Trophoblast cell (in vitro differentiated cells and primary cell): ENCODE measurements around the gene FRMD5.
"Not testable (repeated sequence)": the region's sequence is repeated elsewhere in the genome, so short reads cannot be mapped to it uniquely, and the experiment has no call there.

Experiments used
- DNase-seq, 2 donors: peaks; one replicate each; pipeline ENCODE4 v3.0.0-alpha.2; 2016
- H2AFZ ChIP-seq: 2 replicates; pipeline ENCODE4 v1.6.1; 2013; ENCODE audit warnings: low read length, moderate library complexity, mild to moderate bottlenecking; ENCODE audit not compliant: insufficient read depth, poor library complexity
- H2AK5ac ChIP-seq: 2 replicates; pipeline ENCODE4 v1.6.1; 2013; ENCODE audit warnings: mild to moderate bottlenecking, low read length
- H2BK120ac ChIP-seq: 2 replicates; pipeline ENCODE4 v1.6.1; 2013; ENCODE audit warnings: low read length, mild to moderate bottlenecking, moderate library complexity; ENCODE audit not compliant: insufficient read depth, poor library complexity
- H2BK12ac ChIP-seq: 2 replicates; pipeline ENCODE4 v1.6.1; 2013; ENCODE audit warnings: mild to moderate bottlenecking, low read length, moderate library complexity
- H2BK5ac ChIP-seq: 2 replicates; pipeline ENCODE4 v1.6.1; 2013; ENCODE audit warnings: low read length, low read depth, moderate library complexity, mild to moderate bottlenecking; ENCODE audit not compliant: poor library complexity
- H3K14ac ChIP-seq: 2 replicates; pipeline ENCODE4 v1.6.1; 2013; ENCODE audit warnings: mild to moderate bottlenecking, low read length
- H3K18ac ChIP-seq: 2 replicates; pipeline ENCODE4 v1.6.1; 2013; ENCODE audit warnings: mild to moderate bottlenecking, low read length
- H3K23ac ChIP-seq: 2 replicates; pipeline ENCODE4 v1.6.1; 2013; ENCODE audit warnings: low read length
- H3K27ac ChIP-seq: 2 replicates; pipeline ENCODE4 v1.5.1; 2013; ENCODE audit warnings: low read depth, mild to moderate bottlenecking, inconsistent platforms, low read length, moderate library complexity
- H3K27me3 ChIP-seq: 2 replicates; pipeline ENCODE4 v1.6.1; 2013; ENCODE audit warnings: inconsistent platforms, mild to moderate bottlenecking, low read length, moderate library complexity; ENCODE audit not compliant: insufficient read depth
- H3K36me3 ChIP-seq, 2 experiments: 1 replicate in 1 of 2; 2 replicates in 1 of 2; pipeline ENCODE4 v1.6.1; 2013; ENCODE audit warnings: low read length in 2 of 2, mild to moderate bottlenecking in 2 of 2, moderate library complexity in 1 of 2; ENCODE audit not compliant: insufficient read depth in 2 of 2, control insufficient read depth in 1 of 2
- H3K4ac ChIP-seq: 2 replicates; pipeline ENCODE4 v1.6.1; 2013; ENCODE audit warnings: low read depth, mild to moderate bottlenecking, low read length, moderate library complexity
- H3K4me1 ChIP-seq, 2 experiments: 1 replicate in 1 of 2; 2 replicates in 1 of 2; pipeline ENCODE4 v1.6.1; 2013; ENCODE audit warnings: low read length in 2 of 2, mild to moderate bottlenecking in 2 of 2, moderate library complexity in 1 of 2; ENCODE audit not compliant: insufficient read depth in 2 of 2, control insufficient read depth in 1 of 2
- H3K4me2 ChIP-seq: 2 replicates; pipeline ENCODE4 v1.6.1; 2013; ENCODE audit warnings: inconsistent platforms, mild to moderate bottlenecking, low read length, moderate library complexity
- H3K4me3 ChIP-seq: 2 replicates; pipeline ENCODE4 v1.5.1; 2013; ENCODE audit warnings: mild to moderate bottlenecking, low read depth, low read length, inconsistent platforms
- H3K79me1 ChIP-seq: one replicate; pipeline ENCODE4 v1.6.1; 2013; ENCODE audit warnings: low read length
- H3K79me2 ChIP-seq: 2 replicates; pipeline ENCODE4 v1.6.1; 2013; ENCODE audit warnings: low read length, mild to moderate bottlenecking; ENCODE audit not compliant: control insufficient read depth, insufficient read depth, poor library complexity
- H3K9ac ChIP-seq: 2 replicates; pipeline ENCODE4 v1.6.1; 2013; ENCODE audit warnings: mild to moderate bottlenecking, low read length
- H3K9me3 ChIP-seq: 2 replicates; pipeline ENCODE4 v1.6.1; 2013; ENCODE audit warnings: low read depth, mild to moderate bottlenecking, control low read depth, inconsistent platforms, low read length; ENCODE audit not compliant: insufficient read depth
- H4K12ac ChIP-seq: 2 replicates; pipeline ENCODE4 v1.6.1; 2013; ENCODE audit warnings: low read depth, mild to moderate bottlenecking, low read length, moderate library complexity
- H4K8ac ChIP-seq: 2 replicates; pipeline ENCODE4 v1.6.1; 2013; ENCODE audit warnings: low read depth, mild to moderate bottlenecking, low read length, moderate library complexity
- H4K91ac ChIP-seq: one replicate; pipeline ENCODE4 v1.6.1; 2013; ENCODE audit warnings: low read depth, mild to moderate bottlenecking, low read length, moderate library complexity
- whole genome bisulfite sequencing: extraction: QIAGEN DNeasy Blood & Tissue Kit; methylation state at CpG from one replicate; pipeline ENCODE4 v1.1.7; 2013; ENCODE audit warnings: missing lambda C conversion rate; ENCODE audit not compliant: insufficient read length, insufficient coverage; ENCODE audit errors: extremely low coverage; 5-methylcytosine and 5-hydroxymethylcytosine counted together

The FRMD5 gene

DNA sequence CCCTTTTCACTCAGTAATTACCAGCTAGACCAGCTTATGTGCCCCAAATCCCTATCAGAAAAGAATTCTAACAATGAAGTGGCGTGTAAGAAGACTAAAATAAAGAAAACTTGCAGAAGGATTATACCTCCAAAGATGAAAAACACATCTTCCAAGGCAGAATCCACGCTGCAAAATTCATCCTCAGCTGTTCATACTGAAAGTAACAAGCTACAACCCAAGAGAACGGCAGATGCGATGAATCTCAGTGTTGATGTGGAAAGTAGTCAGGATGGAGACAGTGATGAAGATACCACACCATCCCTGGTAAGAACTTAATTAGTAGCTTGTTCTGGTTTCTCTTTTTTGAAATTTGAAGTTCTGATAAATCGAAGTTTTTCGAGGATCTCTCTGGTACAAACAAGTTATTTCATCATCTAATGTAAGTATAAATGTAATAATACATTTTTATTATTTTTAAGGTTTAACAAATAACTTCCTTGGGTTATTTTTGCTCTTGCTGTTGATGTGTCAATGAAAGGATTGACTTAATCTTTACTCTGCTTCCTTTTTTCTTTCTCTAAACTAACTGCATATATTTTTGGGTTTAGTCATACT, 366.9 kb downstream of the FRMD5 start:
- Histone ChIP-seq H3K36me3 (peaks cover 3 to 4% of the 10 kb centered on the region in 2 experiments), H3K9ac (no peak overlapping the region), H3K79me1 (peaks cover 9% of the 10 kb centered on the region), H3K18ac (no peak overlapping the region), H3K23ac (no peak overlapping the region), H3K79me2 (peaks cover 5% of the 10 kb centered on the region), H3K14ac (no peak overlapping the region), H3K27me3 (no peaks in the 10 kb centered on the region), H2AFZ (no peak overlapping the region), H3K27ac (no peak overlapping the region), H3K4me2 (no peak overlapping the region), H3K4ac (no peak overlapping the region), H4K8ac (no peak overlapping the region), H4K91ac (no peak overlapping the region), H3K4me1 (peaks cover 5 to 9% of the 10 kb centered on the region in 2 experiments), H2BK120ac (no peak overlapping the region), H2BK5ac (no peak overlapping the region), H3K4me3 (no peak overlapping the region), H2AK5ac (no peak overlapping the region), H2BK12ac (no peak overlapping the region), H4K12ac (no peak overlapping the region), H3K9me3 (no peaks in the 10 kb centered on the region)
- no CpG with 5 or more reads among the region's 6 CpGs for WGBS
- DNase-seq, result no peak

DNA sequence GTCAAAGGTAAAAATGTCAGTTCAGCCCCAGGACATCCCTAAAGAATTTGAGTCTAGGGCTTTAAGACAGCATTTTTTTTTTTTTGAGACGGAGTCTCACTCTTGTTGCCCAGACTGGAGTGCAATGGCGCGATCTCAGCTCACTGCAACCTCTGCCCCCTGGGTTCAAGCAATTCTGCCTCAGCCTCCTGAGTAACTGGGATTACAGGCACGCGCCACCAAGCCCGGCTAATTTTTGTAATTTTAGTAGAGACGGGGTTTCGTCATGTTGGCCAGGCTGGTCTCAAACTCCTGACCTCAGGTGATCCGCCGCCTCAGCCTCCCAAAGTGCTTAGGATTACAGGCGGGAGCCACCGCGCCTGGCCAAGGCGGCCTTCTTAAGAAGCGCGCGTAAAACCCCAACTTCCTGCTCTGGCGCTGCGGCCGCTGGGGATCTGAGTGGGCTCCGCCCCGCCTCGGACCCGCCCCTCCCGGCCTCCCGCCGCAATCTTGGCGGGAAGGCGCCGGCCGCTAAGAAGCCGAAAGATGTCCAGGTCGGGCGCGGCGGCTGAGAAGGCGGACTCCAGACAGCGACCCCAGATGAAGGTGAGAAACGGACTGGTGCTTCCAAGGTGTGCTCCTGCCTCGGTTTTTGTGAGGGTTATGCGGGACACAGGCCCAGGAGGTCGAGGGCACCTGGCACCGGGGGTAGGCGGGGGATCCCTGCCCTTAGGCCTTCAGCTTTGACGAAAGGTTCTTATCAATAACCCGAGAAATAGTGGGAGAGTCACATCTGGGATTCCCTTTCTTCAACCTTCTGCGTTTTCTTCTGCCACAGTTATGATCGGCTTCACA, 368.3 kb downstream of the FRMD5 start, which contains the start of gene WDR76:
WDR76 (plus strand) TSS at position 495 of the 834 bp plus-strand sequence; CDS start at position 526, 31 bp downstream.
- H3K4me1 ChIP-seq, result peaks cover 5 to 9% of the 10 kb centered on the region in 2 experiments
- H3K9ac ChIP-seq, result peak within 1 kb of the TSS; percentile 78
- H2BK5ac ChIP-seq, result peak within 1 kb of the TSS; percentile 1
- no peak within 1 kb of the TSS for H3K27ac ChIP-seq
- H3K23ac ChIP-seq, result no peak within 1 kb of the TSS
- no peak within 1 kb of the TSS for H3K18ac ChIP-seq
- peak within 1 kb of the TSS; percentile 74 for H3K4me2 ChIP-seq
- H2AK5ac ChIP-seq, result no peak within 1 kb of the TSS
- peaks cover 3 to 4% of the 10 kb centered on the region in 2 experiments for H3K36me3 ChIP-seq
- H3K4me3 ChIP-seq, result peak within 1 kb of the TSS; percentile 73
- peaks cover 9% of the 10 kb centered on the region for H3K79me1 ChIP-seq
- peak within 1 kb of the TSS; percentile 0 for H3K4ac ChIP-seq
- H4K91ac ChIP-seq, result peak within 1 kb of the TSS; percentile 16
- peak within 1 kb of the TSS; percentile 1 for H3K14ac ChIP-seq
- WGBS, result no CpG with 5 or more reads among the region's 48 CpGs
- DNase-seq, result peak; percentile 83 to 84
- H2BK120ac ChIP-seq, result no peak within 1 kb of the TSS
- H2BK12ac ChIP-seq, result no peak within 1 kb of the TSS
- H4K8ac ChIP-seq, result peak within 1 kb of the TSS; percentile 59
- H3K79me2 ChIP-seq, result peaks cover 5% of the 10 kb centered on the region
- H3K9me3 ChIP-seq, result no peaks in the 10 kb centered on the region
- H4K12ac ChIP-seq, result peak within 1 kb of the TSS; percentile 77
- H2AFZ ChIP-seq, result peak within 1 kb of the TSS; percentile 59
- no peaks in the 10 kb centered on the region for H3K27me3 ChIP-seq

GRCh38 chr15:43826029-43826507, 369.0 kb downstream of the FRMD5 start:
- H3K4me2 ChIP-seq, result peak overlapping the region; percentile 74
- H4K8ac ChIP-seq, result peak overlapping the region; percentile 59
- no peaks in the 10 kb centered on the region for H3K27me3 ChIP-seq
- no peak overlapping the region for H3K23ac ChIP-seq
- H2AK5ac ChIP-seq, result no peak overlapping the region
- peak overlapping the region; percentile 5 for H4K91ac ChIP-seq
- H4K12ac ChIP-seq, result peak overlapping the region; percentile 75
- no CpG with 5 or more reads among the region's 11 CpGs for WGBS
- DNase-seq, result no peak
- peaks cover 3 to 4% of the 10 kb centered on the region in 2 experiments for H3K36me3 ChIP-seq
- no peak overlapping the region for H3K14ac ChIP-seq
- no peak overlapping the region for H2BK12ac ChIP-seq
- no peak overlapping the region for H3K27ac ChIP-seq
- peaks cover 9% of the 10 kb centered on the region for H3K79me1 ChIP-seq
- H2BK120ac ChIP-seq, result no peak overlapping the region
- H3K79me2 ChIP-seq, result peaks cover 5% of the 10 kb centered on the region
- peaks cover 5 to 9% of the 10 kb centered on the region in 2 experiments for H3K4me1 ChIP-seq
- no peaks in the 10 kb centered on the region for H3K9me3 ChIP-seq
- H3K4ac ChIP-seq, result no peak overlapping the region
- no peak overlapping the region for H3K4me3 ChIP-seq
- H2BK5ac ChIP-seq, result no peak overlapping the region
- H3K18ac ChIP-seq, result no peak overlapping the region
- no peak overlapping the region for H3K9ac ChIP-seq
- no peak overlapping the region for H2AFZ ChIP-seq

GRCh38 chr15:43825305-43825704, 369.8 kb downstream of the FRMD5 start:
- H3K79me1 ChIP-seq, H4K12ac ChIP-seq: not testable (repeated sequence)

More at GRCh38 chr15:43825305-43825704, 369.8 kb downstream of the FRMD5 start:
- H2AFZ ChIP-seq, H3K27me3 ChIP-seq, H3K9ac ChIP-seq, H3K23ac ChIP-seq, H3K14ac ChIP-seq, H2BK120ac ChIP-seq, H3K4me1 ChIP-seq, H3K36me3 ChIP-seq, H3K9me3 ChIP-seq, H4K91ac ChIP-seq, H2BK5ac ChIP-seq, H2AK5ac ChIP-seq, H3K4me3 ChIP-seq, DNase-seq, H3K27ac ChIP-seq, H3K79me2 ChIP-seq, H3K4ac ChIP-seq, H3K4me2 ChIP-seq, H3K18ac ChIP-seq: not testable (repeated sequence)
- no CpG with 5 or more reads among the region's 11 CpGs for WGBS
- peak overlapping the region; percentile 60 for H4K8ac ChIP-seq
- peak overlapping the region; percentile 49 for H2BK12ac ChIP-seq
